Activated CD4-positive, alpha-beta T cell treated with anti-CD3 and anti-CD28 coated beads, Interleukin-2, amount 10 ng/mL, durations not matched to agents 24 days and 14 days (primary cell): Measurements from ENCODE around the gene OR10D3. TPM values are rescaled to one million over a fixed set of nuclear protein-coding genes. Genes with fewer than 3 reads are reported as not detected.
"Not testable (repeated sequence)": the region's sequence is repeated elsewhere in the genome, so short reads cannot be mapped to it uniquely, and the experiment has no call there.

Experiments used
- DNase-seq: peaks from one replicate; pipeline ENCODE4 v3.0.0; 2022
- H3K27ac Mint-ChIP-seq: one replicate; pipeline ENCODE4 v1.8.0; 2022; ENCODE audit warnings: mild to moderate bottlenecking, mixed read lengths
- H3K27me3 Mint-ChIP-seq: one replicate; pipeline ENCODE4 v1.8.0; 2022; ENCODE audit warnings: mixed read lengths
- H3K36me3 Mint-ChIP-seq: one replicate; pipeline ENCODE4 v1.8.0; 2022; ENCODE audit warnings: low read depth, mild to moderate bottlenecking, mixed read lengths
- H3K4me1 Mint-ChIP-seq: one replicate; pipeline ENCODE4 v1.8.0; 2021; ENCODE audit warnings: mixed read lengths
- H3K4me3 Mint-ChIP-seq: one replicate; pipeline ENCODE4 v1.8.0; 2022; ENCODE audit warnings: mild to moderate bottlenecking, moderate library complexity, mixed read lengths
- H3K9me3 Mint-ChIP-seq: one replicate; pipeline ENCODE4 v1.8.0; 2021; ENCODE audit warnings: mixed read lengths
- intact Hi-C: fragments of 100-400 bp; cut with micrococcal nuclease; formaldehyde crosslinking; loops from one replicate; pipeline ENCODE4 v1.15.1; 2023
- total RNA-seq: library from RNA; stranded (reverse); gene quantifications from 2 replicates; pipeline ENCODE4 v1.2.3, GENCODE V29; 2022

Gene OR10D3
- not detected in 2 replicates for total RNA-seq

- Mint-ChIP-seq H3K9me3 (no peaks in the 10 kb centered on the region), H3K4me3 (no peak within 1 kb of the TSS), H3K36me3 (no peaks in the 10 kb centered on the region), H3K4me1 (no peaks in the 10 kb centered on the region), H3K27me3 (peaks cover 22% of the 10 kb centered on the region), H3K27ac (no peak within 1 kb of the TSS)
- intact Hi-C loops, result no loop called here
- DNase-seq, result no peak
These were observed at the start of gene OR10D3 for GRCh38 chr11:124183068-124183467. Gene OR10D3 (plus strand): TSS chr11:124183345. CDS start chr11:124185270, 1,925 bp downstream.

DNA sequence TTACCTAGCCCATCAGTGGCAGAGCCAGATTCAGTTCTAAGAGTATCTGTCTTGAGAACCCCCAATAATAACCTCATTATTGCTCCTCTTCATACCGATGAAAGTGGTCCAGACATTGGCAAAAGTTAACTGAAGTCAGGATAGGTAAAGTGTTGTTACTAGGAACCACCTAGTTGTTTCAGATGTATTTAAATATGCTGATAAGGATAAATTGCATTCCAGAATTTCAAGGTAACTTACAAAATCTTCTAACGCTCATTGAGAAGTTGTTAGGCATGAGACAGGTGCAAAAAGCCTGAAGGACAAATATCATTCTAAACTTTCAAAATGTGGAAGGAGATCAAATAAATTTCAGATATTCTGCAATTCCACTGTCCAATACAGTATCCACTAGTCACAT, 40.1 kb upstream of the OR10D3 start:
- no peak overlapping the region for H3K27ac Mint-ChIP-seq
- intact Hi-C loops, result no loop called here

GRCh38 chr11:124147951-124148350, 35.2 kb upstream of the OR10D3 start:
- Mint-ChIP-seq H3K36me3 (no peaks in the 10 kb centered on the region), H3K4me3 (no peak overlapping the region), H3K9me3 (no peaks in the 10 kb centered on the region), H3K27ac (no peak overlapping the region), H3K27me3 (peaks cover 2% of the 10 kb centered on the region), H3K4me1 (no peaks in the 10 kb centered on the region)
- intact Hi-C loops, result no loop called here
- no peak for DNase-seq

More for the DNA sequence above, 40.1 kb upstream of the OR10D3 start:
- Mint-ChIP-seq H3K27me3 (no peaks in the 10 kb centered on the region), H3K36me3 (peaks cover 1% of the 10 kb centered on the region), H3K9me3 (peaks cover 13% of the 10 kb centered on the region), H3K4me3 (no peak overlapping the region), H3K4me1 (no peaks in the 10 kb centered on the region)
- DNase-seq, result peak; percentile 6

DNA sequence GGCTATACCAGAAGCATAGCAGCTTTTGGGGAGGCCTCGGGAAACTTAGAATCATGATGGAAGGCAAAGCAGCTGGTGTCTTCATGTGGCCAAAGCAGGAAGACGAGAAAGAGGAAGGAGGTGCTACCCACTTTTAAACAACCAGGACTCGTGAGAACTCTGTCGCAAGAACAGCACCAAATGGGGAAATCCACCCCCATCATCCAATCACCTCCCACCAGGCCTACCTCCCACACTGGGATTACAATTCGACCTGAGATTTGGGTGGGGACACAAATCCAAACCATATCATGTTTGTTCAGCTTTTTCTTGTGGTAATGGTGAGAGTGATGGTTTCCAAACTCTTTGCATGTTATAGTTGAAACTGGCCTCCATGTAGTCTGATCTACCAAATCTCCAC, 32.5 kb upstream of the OR10D3 start:
- Mint-ChIP-seq H3K27ac (no peak overlapping the region), H3K9me3 (no peaks in the 10 kb centered on the region), H3K27me3 (peaks cover 2% of the 10 kb centered on the region), H3K36me3 (no peaks in the 10 kb centered on the region), H3K4me3 (no peak overlapping the region), H3K4me1 (no peaks in the 10 kb centered on the region)
- DNase-seq, result no peak
- intact Hi-C loops, result no loop called here

GRCh38 chr11:124152770-124153407, 30.3 kb upstream of the OR10D3 start:
- Mint-ChIP-seq H3K27me3 (peaks cover 2% of the 10 kb centered on the region), H3K36me3 (no peaks in the 10 kb centered on the region), H3K9me3 (no peaks in the 10 kb centered on the region), H3K4me1 (no peaks in the 10 kb centered on the region), H3K27ac (no peak overlapping the region), H3K4me3 (no peak overlapping the region)
- intact Hi-C loops, result no loop called here
- no peak for DNase-seq

DNA sequence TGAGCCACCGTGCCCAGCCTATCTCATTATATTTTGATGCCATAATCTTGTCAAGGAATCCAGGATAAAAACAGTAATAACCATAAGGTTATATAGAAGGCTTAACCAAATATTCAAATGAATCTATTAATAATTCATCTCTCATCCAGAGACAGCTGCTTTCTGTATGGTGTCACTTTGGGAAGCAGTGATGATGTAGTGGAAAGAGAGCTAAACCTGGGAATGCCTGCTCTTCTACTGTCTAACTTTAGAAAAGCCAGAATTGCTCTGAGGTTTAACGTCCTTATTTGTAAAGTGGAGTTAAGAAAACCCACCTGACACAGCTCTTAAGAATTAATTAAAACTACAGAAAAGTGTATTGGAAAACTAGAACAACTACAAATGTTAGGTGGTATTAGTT, 29.3 kb upstream of the OR10D3 start:
- no peaks in the 10 kb centered on the region for H3K4me1 Mint-ChIP-seq
- H3K27ac Mint-ChIP-seq, result no peak overlapping the region
- intact Hi-C loops, result no loop called here
- H3K36me3 Mint-ChIP-seq, result no peaks in the 10 kb centered on the region
- no peaks in the 10 kb centered on the region for H3K9me3 Mint-ChIP-seq
- no peak overlapping the region for H3K4me3 Mint-ChIP-seq
- peaks cover 4% of the 10 kb centered on the region for H3K27me3 Mint-ChIP-seq
- DNase-seq, result no peak

- no peak for DNase-seq
- intact Hi-C loops, result no loop called here
- H3K27me3 Mint-ChIP-seq, result peaks cover 14% of the 10 kb centered on the region
These were observed 23.7 kb upstream of the OR10D3 start for GRCh38 chr11:124159481-124159880.

DNA sequence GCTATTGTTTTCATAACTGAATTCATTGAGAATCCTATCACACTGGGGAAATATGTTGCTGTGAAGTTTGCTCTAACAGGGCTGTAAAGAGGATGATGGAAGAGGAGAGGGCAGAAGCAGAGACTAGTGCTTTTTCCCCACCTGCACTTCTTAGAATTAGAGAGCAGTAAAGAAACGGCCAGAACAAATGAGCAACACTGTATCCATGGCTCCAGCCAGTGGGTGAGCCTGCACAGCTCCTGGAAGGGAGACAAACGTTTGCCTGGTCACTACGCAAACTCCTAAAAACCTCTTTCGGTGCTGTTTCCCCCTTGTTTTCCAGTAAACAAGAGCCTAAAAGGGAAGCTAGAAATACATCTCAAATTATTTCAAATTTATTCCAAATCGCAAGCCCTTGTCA, 22.2 kb upstream of the OR10D3 start:
- no peaks in the 10 kb centered on the region for H3K9me3 Mint-ChIP-seq
- H3K4me1 Mint-ChIP-seq, result no peaks in the 10 kb centered on the region
- intact Hi-C loops, result no loop called here
- H3K27me3 Mint-ChIP-seq, result peaks cover 14% of the 10 kb centered on the region
- no peaks in the 10 kb centered on the region for H3K36me3 Mint-ChIP-seq
- H3K27ac Mint-ChIP-seq, result no peak overlapping the region
- H3K4me3 Mint-ChIP-seq, result no peak overlapping the region
- no peak for DNase-seq

More at GRCh38 chr11:124159481-124159880, 23.7 kb upstream of the OR10D3 start:
- Mint-ChIP-seq H3K36me3 (no peaks in the 10 kb centered on the region), H3K4me3 (no peak overlapping the region), H3K9me3 (no peaks in the 10 kb centered on the region), H3K27ac (no peak overlapping the region), H3K4me1 (no peaks in the 10 kb centered on the region)

DNA sequence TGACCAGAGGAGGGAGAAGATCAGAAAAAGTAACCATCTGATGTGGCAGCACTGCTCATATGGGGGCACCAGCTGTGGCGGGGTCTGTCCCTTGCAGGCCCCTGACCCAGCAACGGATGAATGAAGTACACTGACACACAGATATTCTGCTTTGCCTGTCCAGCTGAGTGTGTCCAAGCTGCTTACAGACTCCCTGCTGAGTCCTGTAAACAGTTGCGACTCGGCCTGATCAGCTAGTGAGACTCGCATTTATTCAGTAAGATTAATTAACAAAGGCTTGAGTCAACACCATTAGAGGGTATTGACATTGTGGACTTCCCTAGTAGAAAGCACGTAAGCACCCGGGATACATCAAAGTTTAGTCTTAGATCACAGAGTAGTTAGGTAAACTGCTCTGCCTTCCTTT, 15.3 kb upstream of the OR10D3 start:
- Mint-ChIP-seq H3K36me3 (no peaks in the 10 kb centered on the region), H3K9me3 (no peaks in the 10 kb centered on the region), H3K4me3 (no peak overlapping the region), H3K27me3 (peaks cover 5% of the 10 kb centered on the region), H3K4me1 (no peaks in the 10 kb centered on the region), H3K27ac (no peak overlapping the region)
- DNase-seq, result no peak
- intact Hi-C loops, result no loop called here

DNA sequence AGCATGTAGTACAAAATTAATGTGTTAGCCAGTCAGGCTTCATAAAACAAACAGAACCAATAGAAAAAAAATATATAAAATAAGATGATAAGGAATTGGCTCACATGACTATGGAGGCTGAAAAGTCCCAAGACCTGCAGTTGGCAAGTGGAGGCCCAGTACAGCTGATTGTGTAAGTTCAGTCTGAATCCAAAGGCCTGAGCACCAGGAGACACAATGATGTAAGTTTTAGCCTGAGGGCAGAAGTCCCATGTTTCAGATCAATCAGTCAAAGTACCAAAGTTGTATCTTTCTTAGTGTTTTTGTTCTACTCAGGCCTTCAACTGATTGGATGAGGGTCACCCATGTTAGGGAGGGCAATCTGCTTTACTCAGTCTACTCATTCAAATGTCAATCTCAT, 14.3 kb upstream of the OR10D3 start:
- DNase-seq, result no peak
- Mint-ChIP-seq H3K27ac (no peak overlapping the region), H3K4me1 (no peaks in the 10 kb centered on the region), H3K9me3 (no peaks in the 10 kb centered on the region), H3K36me3 (no peaks in the 10 kb centered on the region), H3K4me3 (no peak overlapping the region), H3K27me3 (peaks cover 2% of the 10 kb centered on the region)
- intact Hi-C loops, result no loop called here

DNA sequence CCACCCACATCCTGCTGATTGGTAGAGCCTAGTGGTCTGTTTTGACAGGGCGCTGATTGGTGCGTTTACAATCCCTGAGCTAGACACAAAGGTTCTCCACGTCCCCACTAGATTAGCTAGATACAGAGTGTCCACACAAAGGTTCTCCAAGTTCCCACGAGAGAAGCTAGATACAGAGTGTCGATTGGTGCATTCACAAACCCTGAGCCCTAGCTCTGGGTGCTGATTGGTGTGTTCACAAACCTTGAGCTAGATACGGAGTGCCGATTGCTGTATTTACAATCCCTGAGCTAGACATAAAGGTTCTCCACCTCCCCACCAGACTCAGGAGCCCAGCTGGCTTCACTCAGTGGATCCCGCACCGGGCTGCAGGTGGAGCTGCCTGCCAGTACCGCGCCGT, 12.8 kb upstream of the OR10D3 start:
- H3K36me3 Mint-ChIP-seq, H3K27me3 Mint-ChIP-seq, H3K4me3 Mint-ChIP-seq, H3K4me1 Mint-ChIP-seq, intact Hi-C loops, DNase-seq, H3K9me3 Mint-ChIP-seq, H3K27ac Mint-ChIP-seq: not testable (repeated sequence)

GRCh38 chr11:124170801-124171586, 12.2 kb upstream of the OR10D3 start:
- H3K9me3 Mint-ChIP-seq, result no peaks in the 10 kb centered on the region
- H3K4me1 Mint-ChIP-seq, result no peaks in the 10 kb centered on the region
- no peak for DNase-seq
- H3K4me3 Mint-ChIP-seq, result no peak overlapping the region
- H3K27ac Mint-ChIP-seq, result no peak overlapping the region
- no peaks in the 10 kb centered on the region for H3K36me3 Mint-ChIP-seq
- intact Hi-C loops, result no loop called here
- peaks cover 4% of the 10 kb centered on the region for H3K27me3 Mint-ChIP-seq

DNA sequence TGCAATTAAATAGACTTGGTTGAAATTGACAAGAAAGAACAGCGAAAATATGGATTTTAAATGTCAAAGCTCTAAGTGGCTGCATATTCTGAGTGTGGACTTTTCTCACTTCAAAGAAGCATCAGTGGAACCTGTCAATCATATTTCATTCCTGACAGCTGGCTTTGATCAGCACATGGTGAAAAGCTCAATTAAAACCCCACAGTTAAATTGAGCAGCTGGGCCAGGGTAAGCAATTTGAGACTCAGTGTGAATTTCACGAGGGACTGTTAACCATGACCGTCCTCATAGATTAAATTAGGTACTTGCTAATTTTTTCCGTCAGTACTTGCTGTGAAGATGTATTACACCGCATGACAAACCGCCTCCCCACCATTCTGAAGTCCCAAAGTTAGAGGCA, 11.0 kb upstream of the OR10D3 start:
- intact Hi-C loops, result no loop called here
- H3K4me3 Mint-ChIP-seq, result no peak overlapping the region
- no peak overlapping the region for H3K27ac Mint-ChIP-seq
- no peak for DNase-seq
- peaks cover 2% of the 10 kb centered on the region for H3K27me3 Mint-ChIP-seq
- no peaks in the 10 kb centered on the region for H3K36me3 Mint-ChIP-seq
- H3K9me3 Mint-ChIP-seq, result no peaks in the 10 kb centered on the region
- H3K4me1 Mint-ChIP-seq, result no peaks in the 10 kb centered on the region

GRCh38 chr11:124172599-124172998, 10.5 kb upstream of the OR10D3 start:
- DNase-seq, result no peak
- Mint-ChIP-seq H3K4me1 (no peaks in the 10 kb centered on the region), H3K27ac (no peak overlapping the region), H3K9me3 (no peaks in the 10 kb centered on the region), H3K4me3 (no peak overlapping the region), H3K36me3 (no peaks in the 10 kb centered on the region), H3K27me3 (peaks cover 2% of the 10 kb centered on the region)
- intact Hi-C loops, result no loop called here
